ENCODE measurements around the gene MED9.

DNA sequence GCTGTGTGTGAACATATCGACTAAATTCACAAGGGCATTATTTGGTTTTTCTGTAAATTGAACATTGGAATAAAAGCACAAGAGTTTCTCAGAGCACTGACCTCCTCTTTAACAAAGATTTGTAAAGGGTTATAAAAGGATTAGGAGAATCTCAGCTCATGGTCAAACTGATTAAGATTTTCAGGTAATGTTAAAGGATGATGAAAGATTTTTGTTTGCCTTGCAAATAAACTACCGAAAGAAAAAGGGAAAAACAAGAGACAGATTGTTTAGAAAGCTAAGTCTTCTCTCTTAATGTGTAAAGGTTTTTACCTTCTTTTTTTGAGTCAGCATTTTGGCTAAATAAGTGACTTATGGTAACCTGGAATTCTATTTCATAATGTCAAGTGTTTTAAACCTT lies 47.6 kb upstream of the MED9 start:
- no peak for TF ChIP-seq EZH2 (IDR thresholded peaks at IDR 0.05; ENCODE audit: low read length, unreplicated experiment)
- TF ChIP-seq, protein P1, sequence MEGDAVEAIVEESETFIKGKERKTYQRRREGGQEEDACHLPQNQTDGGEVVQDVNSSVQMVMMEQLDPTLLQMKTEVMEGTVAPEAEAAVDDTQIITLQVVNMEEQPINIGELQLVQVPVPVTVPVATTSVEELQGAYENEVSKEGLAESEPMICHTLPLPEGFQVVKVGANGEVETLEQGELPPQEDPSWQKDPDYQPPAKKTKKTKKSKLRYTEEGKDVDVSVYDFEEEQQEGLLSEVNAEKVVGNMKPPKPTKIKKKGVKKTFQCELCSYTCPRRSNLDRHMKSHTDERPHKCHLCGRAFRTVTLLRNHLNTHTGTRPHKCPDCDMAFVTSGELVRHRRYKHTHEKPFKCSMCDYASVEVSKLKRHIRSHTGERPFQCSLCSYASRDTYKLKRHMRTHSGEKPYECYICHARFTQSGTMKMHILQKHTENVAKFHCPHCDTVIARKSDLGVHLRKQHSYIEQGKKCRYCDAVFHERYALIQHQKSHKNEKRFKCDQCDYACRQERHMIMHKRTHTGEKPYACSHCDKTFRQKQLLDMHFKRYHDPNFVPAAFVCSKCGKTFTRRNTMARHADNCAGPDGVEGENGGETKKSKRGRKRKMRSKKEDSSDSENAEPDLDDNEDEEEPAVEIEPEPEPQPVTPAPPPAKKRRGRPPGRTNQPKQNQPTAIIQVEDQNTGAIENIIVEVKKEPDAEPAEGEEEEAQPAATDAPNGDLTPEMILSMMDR (conservative IDR thresholded peaks at IDR 0.05; ENCODE audit: low read depth, low read length): no peak

Data from PC-3 (cell line).